ENCODE results near the gene LARP1B.

DNA sequence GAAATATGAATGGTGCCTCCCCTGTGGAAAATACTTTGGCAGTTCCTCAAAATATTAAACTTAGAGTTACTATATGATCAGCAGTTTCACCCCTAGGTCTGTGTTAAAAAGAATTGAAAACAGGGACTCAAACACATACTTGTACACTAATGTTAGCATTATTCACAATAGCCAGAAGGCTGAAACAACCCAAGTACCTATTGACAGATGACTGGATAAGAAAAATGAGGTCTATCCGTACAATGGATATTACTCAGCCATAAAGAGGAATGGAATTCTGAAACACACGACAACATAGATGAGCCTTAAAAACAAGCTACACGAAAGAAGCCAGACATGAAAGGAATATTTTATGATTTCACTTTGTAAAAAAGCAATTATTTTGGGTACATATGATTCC, 171.6 kb downstream of the LARP1B start:
- TF ChIP-seq CTCF (conservative IDR thresholded peaks at IDR 0.05; ENCODE audit: low read length) (no peak), EZH2phosphoT487 (IDR thresholded peaks at IDR 0.05; ENCODE audit: borderline replicate concordance, low read depth, low read length) (no peak)

Measured in OCI-LY7 (cell line).